ENCODE measurements around the gene CASQ2.

Gene CASQ2

DNA sequence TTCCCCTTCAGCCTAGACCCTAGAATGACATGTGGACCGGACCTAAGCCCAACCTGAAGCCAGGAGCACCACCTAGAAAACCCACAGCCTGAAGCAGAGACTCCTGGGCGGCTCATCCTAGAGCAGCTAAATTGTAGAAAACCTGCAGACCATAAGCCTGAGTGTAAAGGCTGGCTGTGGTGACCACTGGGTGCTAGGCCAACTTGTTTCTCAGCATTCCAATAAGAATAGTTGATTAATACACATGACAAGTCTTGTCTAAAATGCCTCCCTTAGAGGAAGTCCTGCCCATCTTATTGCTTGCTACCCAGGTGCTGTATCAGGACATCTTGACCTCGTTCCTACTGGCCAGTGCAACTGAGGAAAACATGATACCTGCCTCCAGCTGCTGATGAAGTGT is 23.3 kb upstream of the CASQ2 start:
- Histone ChIP-seq H3K4me3 (ENCODE audit: low read depth in 1 of 2, low read length in 1 of 2) (no peak overlapping the region), H3K9me3 (no peaks in the 10 kb centered on the region), H3K36me3 (no peaks in the 10 kb centered on the region), H3K27ac (no peak overlapping the region), H3K4me1 (ENCODE audit: control insufficient read depth in 1 of 2, insufficient read depth in 1 of 2, low read depth in 1 of 2, low read length in 1 of 2) (no peaks in the 10 kb centered on the region), H3K27me3 (peaks cover 27% of the 10 kb centered on the region)
- TF ChIP-seq, protein P1, sequence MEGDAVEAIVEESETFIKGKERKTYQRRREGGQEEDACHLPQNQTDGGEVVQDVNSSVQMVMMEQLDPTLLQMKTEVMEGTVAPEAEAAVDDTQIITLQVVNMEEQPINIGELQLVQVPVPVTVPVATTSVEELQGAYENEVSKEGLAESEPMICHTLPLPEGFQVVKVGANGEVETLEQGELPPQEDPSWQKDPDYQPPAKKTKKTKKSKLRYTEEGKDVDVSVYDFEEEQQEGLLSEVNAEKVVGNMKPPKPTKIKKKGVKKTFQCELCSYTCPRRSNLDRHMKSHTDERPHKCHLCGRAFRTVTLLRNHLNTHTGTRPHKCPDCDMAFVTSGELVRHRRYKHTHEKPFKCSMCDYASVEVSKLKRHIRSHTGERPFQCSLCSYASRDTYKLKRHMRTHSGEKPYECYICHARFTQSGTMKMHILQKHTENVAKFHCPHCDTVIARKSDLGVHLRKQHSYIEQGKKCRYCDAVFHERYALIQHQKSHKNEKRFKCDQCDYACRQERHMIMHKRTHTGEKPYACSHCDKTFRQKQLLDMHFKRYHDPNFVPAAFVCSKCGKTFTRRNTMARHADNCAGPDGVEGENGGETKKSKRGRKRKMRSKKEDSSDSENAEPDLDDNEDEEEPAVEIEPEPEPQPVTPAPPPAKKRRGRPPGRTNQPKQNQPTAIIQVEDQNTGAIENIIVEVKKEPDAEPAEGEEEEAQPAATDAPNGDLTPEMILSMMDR (IDR thresholded peaks at IDR 0.05) = no peak

DNA sequence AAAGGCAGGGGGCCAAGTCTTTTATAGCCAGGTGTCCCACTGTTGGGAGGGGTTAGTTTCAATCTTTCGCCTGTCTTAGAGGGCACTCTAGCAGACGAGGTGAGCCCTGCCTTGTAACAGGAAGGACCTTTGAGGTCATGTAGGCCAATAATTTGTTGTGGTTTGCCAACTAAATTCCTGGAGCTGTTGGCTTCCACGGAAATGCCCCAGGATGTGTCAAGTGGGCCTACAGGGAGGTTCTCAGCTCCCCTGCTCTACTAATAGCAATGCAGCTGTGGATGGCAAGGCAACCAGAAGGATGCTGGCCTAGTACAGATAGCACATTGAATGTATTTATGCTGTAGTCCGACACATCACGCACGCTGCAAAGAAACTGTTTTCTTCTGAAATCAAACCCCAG is 22.3 kb upstream of the CASQ2 start:
- Histone ChIP-seq H3K36me3 (no peaks in the 10 kb centered on the region), H3K27me3 (peaks cover 27% of the 10 kb centered on the region), H3K4me1 (ENCODE audit: control insufficient read depth in 1 of 2, insufficient read depth in 1 of 2, low read depth in 1 of 2, low read length in 1 of 2) (no peaks in the 10 kb centered on the region), H3K9me3 (no peaks in the 10 kb centered on the region), H3K27ac (no peak overlapping the region), H3K4me3 (ENCODE audit: low read depth in 1 of 2, low read length in 1 of 2) (no peak overlapping the region)
- TF ChIP-seq, protein P1 (IDR thresholded peaks at IDR 0.05) = no peak

DNA sequence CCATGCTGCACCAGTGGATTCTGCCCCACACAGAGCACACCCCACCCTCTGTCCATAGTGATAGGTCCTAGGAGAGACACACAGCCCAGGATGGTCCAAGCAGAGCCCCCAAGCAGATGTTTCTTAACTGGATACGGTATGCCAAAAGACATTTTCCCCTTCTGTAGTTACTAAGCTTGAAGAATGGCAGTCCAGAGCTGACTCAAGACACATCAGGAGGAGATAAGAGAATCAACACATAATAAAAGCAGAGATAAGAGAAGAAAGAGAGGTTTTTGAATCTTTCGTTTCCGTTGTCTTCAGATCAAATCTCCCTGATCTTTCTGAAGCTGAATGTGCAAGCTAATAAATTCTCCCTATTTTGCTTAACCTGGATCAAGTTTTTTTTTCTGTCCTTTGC is 21.8 kb upstream of the CASQ2 start:
- no peaks in the 10 kb centered on the region for H3K9me3 ChIP-seq
- no peaks in the 10 kb centered on the region for H3K36me3 ChIP-seq
- TF ChIP-seq, protein P1 (IDR thresholded peaks at IDR 0.05) = no peak
- no peak overlapping the region for H3K4me3 ChIP-seq (ENCODE audit: low read depth in 1 of 2, low read length in 1 of 2)
- peaks cover 26% of the 10 kb centered on the region for H3K27me3 ChIP-seq
- no peak overlapping the region for H3K27ac ChIP-seq
- H3K4me1 ChIP-seq (ENCODE audit: control insufficient read depth in 1 of 2, insufficient read depth in 1 of 2, low read depth in 1 of 2, low read length in 1 of 2) = no peaks in the 10 kb centered on the region

DNA sequence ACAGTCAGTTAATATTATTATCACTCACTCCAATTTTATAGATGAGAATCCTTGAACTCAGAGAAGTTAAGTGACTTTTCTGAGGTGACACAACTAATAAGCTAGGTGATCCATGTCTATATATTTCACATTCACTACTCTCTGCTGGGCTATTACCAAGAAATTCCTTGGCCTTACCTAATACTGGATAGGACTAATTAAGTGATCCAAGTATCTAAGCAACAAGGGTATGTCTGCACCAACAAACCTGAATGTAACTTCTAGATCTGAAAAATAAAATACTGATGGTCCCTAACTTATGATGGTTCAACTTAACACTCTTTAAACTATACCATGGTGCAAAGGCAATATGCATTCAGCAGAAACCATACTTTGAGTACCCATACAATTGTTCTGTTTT is 14.8 kb upstream of the CASQ2 start:
- Histone ChIP-seq H3K4me3 (ENCODE audit: low read depth in 1 of 2, low read length in 1 of 2) (no peak overlapping the region), H3K4me1 (ENCODE audit: control insufficient read depth in 1 of 2, insufficient read depth in 1 of 2, low read depth in 1 of 2, low read length in 1 of 2) (no peaks in the 10 kb centered on the region), H3K9me3 (no peaks in the 10 kb centered on the region), H3K27me3 (peaks cover 4% of the 10 kb centered on the region), H3K36me3 (no peaks in the 10 kb centered on the region), H3K27ac (no peak overlapping the region)
- TF ChIP-seq, protein P1 (IDR thresholded peaks at IDR 0.05) = no peak

DNA sequence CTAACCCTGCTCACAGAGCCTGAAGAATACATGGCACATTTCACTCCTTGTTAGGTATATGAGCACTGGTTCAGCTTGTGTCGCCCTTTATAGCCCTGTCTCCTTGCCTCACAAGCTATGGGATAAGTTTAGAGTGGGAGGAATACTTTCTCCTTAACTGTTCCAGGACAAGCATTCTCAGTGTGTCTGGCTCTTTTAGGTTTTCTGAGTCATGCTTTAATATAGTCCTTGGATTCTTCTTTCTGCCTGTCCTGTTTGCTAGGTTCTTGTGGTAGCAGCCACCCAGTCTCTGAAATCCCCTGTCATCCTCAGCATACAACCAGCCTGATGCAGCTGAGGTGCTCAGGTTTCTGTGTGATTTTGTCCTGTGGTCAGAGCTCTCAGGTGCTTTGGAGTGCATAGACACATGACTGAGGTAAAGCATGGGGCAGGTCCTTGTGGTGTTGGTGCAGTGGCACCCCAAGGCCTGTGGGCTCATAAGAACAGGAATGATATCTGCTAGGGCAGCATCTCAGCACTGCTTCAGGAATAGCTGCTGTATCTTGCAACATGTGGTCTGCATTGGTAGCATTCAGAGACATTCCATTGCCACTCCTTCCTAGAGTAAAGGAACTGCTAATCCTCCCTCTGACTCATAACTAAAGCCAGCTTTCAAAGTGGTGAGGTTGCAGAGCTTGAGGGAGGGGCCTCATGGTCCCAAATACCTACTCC is 14.2 kb upstream of the CASQ2 start:
- peaks cover 4% of the 10 kb centered on the region for H3K27me3 ChIP-seq
- no peaks in the 10 kb centered on the region for H3K36me3 ChIP-seq
- no peak overlapping the region for H3K4me3 ChIP-seq (ENCODE audit: low read depth in 1 of 2, low read length in 1 of 2)
- H3K4me1 ChIP-seq (ENCODE audit: control insufficient read depth in 1 of 2, insufficient read depth in 1 of 2, low read depth in 1 of 2, low read length in 1 of 2) = no peaks in the 10 kb centered on the region
- H3K9me3 ChIP-seq = no peaks in the 10 kb centered on the region
- H3K27ac ChIP-seq = no peak overlapping the region
- TF ChIP-seq, protein P1 (IDR thresholded peaks at IDR 0.05) = no peak
